Suppressor macrophage treated with lipopolysaccharide for 4 hours (primary cell): ENCODE measurements around the gene CALR3.
"Not testable (repeated sequence)": the region's sequence is repeated elsewhere in the genome, so short reads cannot be mapped to it uniquely, and the experiment has no call there.

Experiments used
- DNase-seq: peaks from one replicate; pipeline ENCODE4 v3.0.0-alpha.2; 2020

Gene CALR3

GRCh38 chr19:16524991-16525734, 29.2 kb upstream of the CALR3 start:
- no peak for DNase-seq

- no peak for DNase-seq
Measured at GRCh38 chr19:16522559-16523377, 26.8 kb upstream of the CALR3 start.

- DNase-seq = no peak
Measured at GRCh38 chr19:16521715-16522289, 25.8 kb upstream of the CALR3 start.

GRCh38 chr19:16520986-16521624, 25.1 kb upstream of the CALR3 start:
- DNase-seq = no peak

- DNase-seq = no peak
Measured at GRCh38 chr19:16520074-16520973, 24.4 kb upstream of the CALR3 start.

- no peak for DNase-seq
Measured at GRCh38 chr19:16519230-16519687, 23.3 kb upstream of the CALR3 start.

- DNase-seq = no peak
Measured at GRCh38 chr19:16518483-16519229, 22.7 kb upstream of the CALR3 start.

- no peak for DNase-seq
Measured at GRCh38 chr19:16518061-16518460, 22.1 kb upstream of the CALR3 start.

GRCh38 chr19:16516923-16517610, 21.1 kb upstream of the CALR3 start:
- DNase-seq = no peak

GRCh38 chr19:16516381-16516780, 20.4 kb upstream of the CALR3 start:
- no peak for DNase-seq

- no peak for DNase-seq
Measured at GRCh38 chr19:16514383-16515019, 18.5 kb upstream of the CALR3 start.

- DNase-seq = not testable (repeated sequence)
Measured at GRCh38 chr19:16512611-16513010, 16.6 kb upstream of the CALR3 start.

GRCh38 chr19:16509141-16510061, 13.4 kb upstream of the CALR3 start:
- no peak for DNase-seq

- no peak for DNase-seq
Measured at GRCh38 chr19:16508546-16508945, 12.6 kb upstream of the CALR3 start.

GRCh38 chr19:16506961-16507360, 11.0 kb upstream of the CALR3 start:
- DNase-seq = no peak

- not testable (repeated sequence) for DNase-seq
Measured at GRCh38 chr19:16506161-16506560, 10.2 kb upstream of the CALR3 start.

- no peak for DNase-seq
Measured at GRCh38 chr19:16504271-16504670, 8.3 kb upstream of the CALR3 start.

GRCh38 chr19:16497837-16498236, 1.9 kb upstream of the CALR3 start:
- no peak for DNase-seq

GRCh38 chr19:16497042-16497441, 1.1 kb upstream of the CALR3 start:
- no peak for DNase-seq
